LNCAP (cell line): Measurements from ENCODE around the gene CRTC1.

Experiments
- CTCF ChIP-seq: fragments of 450-650 bp; IDR thresholded peaks from 2 replicates; pipeline ENCODE4 v1.5.1; 2017; ENCODE audit warnings: mild to moderate bottlenecking

Gene CRTC1

GRCh38 chr19:18794692-18795091 lies 111.2 kb downstream of the CRTC1 start:
- TF ChIP-seq CTCF: no peak

- TF ChIP-seq CTCF: no peak
Measured at GRCh38 chr19:18795540-18795939, 112.1 kb downstream of the CRTC1 start.

- no peak for TF ChIP-seq CTCF
Measured at GRCh38 chr19:18796239-18796638, 112.8 kb downstream of the CRTC1 start.

GRCh38 chr19:18798384-18799352 lies 115.2 kb downstream of the CRTC1 start:
- TF ChIP-seq CTCF: no peak

- TF ChIP-seq CTCF: no peak
Measured at GRCh38 chr19:18799389-18799970, 116.0 kb downstream of the CRTC1 start.

- TF ChIP-seq CTCF: no peak
Measured at GRCh38 chr19:18800079-18800478, 116.6 kb downstream of the CRTC1 start.

- TF ChIP-seq CTCF: no peak
Measured at GRCh38 chr19:18800636-18801035, 117.2 kb downstream of the CRTC1 start.
